ENCODE data around the gene FOLR3.
"Not testable (repeated sequence)": the region's sequence is repeated elsewhere in the genome, so short reads cannot be mapped to it uniquely, and the experiment has no call there.

Gene FOLR3

DNA sequence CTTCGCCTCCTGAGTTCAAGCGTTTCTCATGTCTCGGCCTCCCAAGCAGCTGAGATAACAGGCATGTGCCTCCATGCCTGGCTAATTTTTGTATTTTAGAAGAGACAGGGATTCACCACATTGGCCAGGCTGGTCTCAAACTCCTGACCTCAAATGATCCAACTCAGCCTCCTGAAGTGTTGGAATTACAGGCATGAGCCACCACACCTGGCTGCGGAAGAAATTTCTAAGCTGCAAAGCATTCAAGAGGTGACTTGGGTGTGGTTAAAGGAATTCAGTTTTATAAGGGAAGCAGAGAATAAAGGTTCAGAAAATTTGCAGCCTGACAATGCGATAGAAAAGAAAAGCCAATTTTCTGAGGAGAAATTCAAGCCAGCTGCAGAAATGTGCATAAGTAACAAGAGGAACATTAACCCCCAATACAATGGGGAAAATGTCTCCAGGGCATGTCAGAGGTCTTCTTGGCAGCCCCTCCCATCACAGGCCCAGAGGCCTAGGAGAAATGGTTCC, 33.6 kb downstream of the FOLR3 start:
- not testable (repeated sequence) for DNase-seq

DNA sequence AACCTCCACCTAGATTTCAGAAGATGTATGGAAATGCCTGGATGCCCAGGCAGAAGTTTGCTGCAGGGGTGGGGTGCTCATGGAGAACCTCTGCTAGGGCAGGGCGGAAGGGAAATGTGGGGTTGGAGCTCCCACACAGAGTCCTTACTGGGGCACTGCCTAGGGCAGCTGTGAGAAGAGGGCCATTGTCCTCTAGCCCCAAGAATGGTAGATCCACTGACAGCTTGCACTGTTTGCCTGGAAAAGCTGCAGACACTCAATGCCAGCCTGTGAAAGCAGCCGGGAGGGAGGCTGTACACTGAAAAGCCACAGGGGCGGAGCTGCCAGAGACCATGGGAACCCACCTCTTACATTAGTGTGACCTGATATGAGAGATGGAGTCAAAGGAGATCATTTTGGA, 34.2 kb downstream of the FOLR3 start:
- DNase-seq, result not testable (repeated sequence)

DNA sequence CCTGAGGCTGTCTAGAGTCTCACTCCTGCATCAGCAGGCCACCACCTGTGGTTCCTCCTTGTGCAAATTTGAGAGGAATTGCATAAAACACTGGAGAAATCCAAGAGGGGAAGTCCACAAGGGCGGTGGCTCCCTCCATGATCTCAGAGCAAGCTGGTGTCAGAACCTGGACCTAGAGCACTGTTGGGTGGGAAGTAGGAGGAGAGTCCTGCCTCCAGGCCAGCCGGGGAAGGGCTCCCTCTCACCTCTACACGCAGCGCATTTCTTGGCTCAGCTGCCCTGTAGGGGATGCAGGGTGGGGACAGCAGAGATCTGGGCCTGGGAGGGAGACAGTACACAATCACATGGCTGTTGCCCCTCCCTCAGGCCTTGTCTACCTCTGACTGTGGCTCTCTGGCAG, 36.5 kb downstream of the FOLR3 start:
- DNase-seq, result not testable (repeated sequence)

DNA sequence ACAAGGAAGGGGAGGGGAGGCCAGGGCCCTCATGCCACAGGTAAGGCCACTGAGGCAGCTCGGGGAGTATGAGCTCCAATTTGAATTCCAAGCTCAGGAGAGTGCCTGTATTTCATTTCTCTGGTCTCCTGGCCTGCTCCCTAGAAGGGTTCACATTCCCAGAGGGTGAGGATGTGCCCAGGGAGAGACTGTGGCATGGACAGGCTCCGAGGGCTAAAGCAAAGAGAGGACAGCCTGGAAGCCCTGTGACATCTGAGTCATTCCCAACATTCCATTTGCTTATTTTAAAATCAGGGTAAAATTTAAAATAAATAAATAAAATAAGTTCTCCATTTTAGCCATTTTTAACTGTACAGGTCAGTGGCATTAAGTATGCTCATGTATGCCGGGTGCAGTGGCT, 37.8 kb downstream of the FOLR3 start:
- no peak for DNase-seq

DNA sequence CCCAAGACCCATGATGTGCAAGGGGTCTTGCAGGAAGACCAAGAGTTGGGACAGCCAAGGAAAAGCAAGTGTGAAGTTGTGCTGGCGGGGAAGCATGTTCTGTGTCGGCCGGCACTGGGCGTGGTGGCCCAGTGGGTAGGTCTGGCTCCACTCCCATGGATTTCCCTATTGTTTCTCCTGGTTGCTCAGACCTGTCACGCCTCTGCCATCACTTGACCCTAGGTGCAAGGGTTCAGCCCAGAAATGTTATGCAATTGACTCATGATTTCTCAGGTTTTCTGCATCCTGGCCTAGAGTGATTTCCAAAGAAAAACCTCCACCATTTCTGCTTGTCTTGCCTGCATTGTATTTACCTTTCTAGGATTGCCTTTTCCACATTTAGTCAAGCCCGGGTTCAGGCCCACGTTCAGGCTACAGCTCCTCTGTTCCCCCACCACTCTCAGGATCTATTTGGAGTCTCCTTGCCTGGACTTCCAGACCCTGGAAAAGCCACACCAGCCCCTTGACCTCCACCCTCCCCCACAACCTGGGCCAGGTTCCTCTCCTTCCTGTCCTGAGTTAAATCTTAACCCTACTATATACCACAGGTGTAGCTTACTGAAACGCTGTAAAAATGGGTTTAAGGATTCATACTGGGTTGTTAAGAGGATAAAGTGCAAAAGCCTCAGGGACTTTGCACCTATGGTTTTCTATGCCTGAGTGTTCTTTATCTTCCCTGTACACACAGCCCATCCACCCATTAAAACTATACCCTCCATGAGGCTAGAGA, 39.0 kb downstream of the FOLR3 start:
- no peak for DNase-seq

DNA sequence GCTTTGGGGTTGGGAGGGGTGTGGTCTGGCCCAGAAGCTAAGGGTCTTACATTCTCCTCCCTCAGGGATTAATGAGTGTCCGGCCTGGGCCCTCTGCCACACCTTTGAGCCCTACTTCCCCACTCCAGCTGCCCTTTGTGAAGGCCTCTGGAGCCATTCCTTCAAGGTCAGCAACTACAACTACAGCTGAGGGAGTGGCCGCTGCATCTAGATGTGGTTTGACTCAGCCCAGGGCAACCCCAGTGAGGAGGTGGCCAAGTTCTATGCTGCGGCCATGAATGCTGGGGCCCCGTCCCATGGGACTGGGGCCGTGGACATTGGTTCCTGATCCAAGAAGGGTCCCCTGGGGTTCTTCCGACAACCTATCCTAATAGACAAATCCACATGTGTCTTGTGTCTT, 42.1 kb downstream of the FOLR3 start:
- DNase-seq, result no peak

DNA sequence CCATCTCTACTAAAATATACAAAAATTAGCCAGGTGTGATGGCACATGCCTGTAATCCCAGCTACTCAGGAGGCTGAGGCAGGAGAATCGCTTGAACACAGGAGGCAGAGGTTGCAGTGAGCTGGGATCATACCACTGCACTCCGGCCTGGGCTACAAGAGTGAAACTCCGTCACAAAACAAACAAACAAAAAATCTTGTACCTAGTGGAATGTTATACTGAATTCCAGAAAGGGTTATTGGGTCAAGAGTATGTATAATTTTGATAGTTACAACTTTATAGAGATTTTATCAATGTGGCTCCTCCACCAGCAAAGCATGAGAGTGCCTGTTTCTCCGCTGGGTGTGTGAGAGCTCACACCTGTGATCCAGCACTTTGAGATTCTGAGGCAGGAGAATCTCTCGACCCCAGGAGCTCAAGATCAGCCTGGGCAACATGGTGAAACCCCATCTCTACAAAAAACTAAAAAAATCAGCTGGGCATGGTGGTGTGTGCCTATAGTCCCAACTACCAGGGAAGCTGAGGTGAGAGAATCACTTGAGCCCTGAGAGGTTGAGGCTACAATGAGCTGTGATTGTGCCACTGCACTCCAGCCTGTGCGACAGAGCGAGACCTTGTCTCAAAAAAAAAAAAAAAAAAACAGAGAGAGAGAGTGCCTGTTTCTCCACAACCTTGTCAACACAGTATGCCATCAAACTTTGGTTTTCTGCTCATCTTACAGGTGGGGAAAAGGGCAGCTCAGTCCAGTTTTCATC, 43.7 kb downstream of the FOLR3 start:
- DNase-seq, result no peak

DNA sequence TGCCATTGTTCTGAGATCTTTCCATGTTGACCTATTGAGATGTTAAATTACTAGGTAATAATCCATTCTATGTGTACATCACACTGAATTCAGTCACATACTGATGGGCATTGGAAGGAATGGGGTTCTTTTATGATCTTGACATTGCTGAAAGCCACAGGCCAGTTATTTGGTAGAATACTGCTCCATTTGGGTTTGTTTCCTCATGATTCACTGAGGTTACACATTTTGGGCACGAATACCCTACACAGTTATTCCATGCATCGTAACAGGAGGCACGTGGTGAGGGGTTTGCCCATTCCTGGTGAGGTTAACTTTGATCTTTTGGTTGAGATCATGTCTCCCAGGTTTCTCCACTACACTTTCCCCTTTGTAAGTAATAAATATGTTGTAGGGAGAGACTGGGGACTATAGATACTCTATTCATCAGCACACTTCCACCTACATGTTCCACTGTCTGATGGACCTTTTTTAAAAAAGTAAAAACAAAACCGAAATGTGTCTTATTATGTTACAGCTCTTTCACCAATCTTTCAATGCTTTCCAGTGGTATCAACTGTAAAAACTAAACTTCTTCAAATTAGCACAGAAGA, 44.4 kb downstream of the FOLR3 start:
- no peak for DNase-seq

DNA sequence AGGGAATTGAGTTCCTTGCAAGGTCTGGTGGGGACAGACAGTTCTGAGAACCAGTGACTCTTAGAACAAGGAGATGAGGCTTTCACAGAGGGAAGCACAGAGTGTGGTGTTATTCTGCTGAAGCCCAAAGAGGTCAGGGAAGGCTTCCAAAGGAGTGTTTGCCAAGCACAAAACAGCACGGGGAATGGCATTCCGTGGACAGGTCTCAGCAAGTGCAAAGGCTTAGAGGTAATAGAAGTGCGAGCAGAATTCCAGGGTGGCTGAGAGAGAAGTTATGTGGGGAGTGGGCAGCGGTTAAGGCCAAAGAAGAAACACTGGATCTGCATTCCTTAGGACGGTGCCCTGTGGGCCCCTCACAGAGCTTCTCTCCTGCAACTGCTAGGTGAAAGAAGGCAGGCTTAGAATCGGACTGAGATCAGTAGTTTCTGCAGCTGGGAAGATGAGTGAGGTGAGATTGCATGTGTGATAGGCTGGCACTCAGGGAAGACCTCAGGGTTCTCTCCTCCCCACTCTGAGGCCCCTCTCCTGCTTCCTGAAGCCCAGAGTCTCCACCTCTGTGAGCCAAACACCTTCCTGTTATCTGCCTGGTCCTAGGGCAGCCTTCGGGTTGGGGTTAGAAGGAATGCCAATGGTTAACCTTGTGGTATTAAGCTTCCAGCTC, 45.5 kb downstream of the FOLR3 start:
- not testable (repeated sequence) for DNase-seq

DNA sequence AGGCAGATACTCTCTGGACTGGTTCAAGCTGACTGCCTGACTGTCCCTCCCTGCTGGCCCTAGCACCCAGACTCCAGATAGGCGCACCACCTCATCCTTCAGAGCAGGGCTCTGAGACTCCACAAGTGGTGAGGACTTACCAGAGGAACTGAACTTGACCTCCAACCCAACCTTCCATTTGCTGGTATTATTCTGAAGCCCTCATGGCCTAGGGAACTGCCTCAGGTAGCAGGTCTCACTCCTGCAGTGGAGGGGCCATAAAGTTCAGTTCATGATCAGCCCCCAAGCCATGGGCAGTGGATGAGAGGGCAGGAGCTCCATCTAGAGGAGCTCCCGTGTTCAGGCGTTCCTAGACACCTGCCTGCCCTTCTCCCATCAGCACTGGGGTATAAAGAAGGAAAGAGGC, 46.0 kb downstream of the FOLR3 start:
- not testable (repeated sequence) for DNase-seq

DNA sequence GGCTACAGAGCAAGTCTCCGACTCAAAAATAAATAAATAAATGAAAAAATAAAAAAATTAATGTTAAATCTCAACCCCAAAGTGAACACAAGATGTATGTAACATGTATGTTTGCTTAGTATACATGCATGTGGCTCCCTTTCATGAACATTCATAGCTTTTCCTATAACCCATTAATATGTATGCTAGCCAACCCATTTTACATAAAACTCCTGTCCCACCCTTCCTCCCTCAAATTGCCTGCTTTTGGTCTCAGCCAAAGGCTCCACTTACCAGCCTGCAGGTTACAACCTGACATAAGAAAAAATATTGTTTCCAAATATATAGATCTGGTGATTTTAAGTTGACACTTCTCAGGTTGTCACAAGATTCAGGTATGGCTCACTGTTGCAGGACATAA, 52.7 kb downstream of the FOLR3 start:
- no peak for DNase-seq

Measured in NCI-H2107 (cell line).